Upper lobe of right lung (tissue), 1 donor: ENCODE measurements around the gene OBP2A. TPM values are rescaled to one million over a fixed set of nuclear protein-coding genes. Genes with fewer than 3 reads are reported as not detected.

Experiments
- ATAC-seq: fragments of 200-7000 bp; cut with Tn5 transposase; one replicate; pipeline ENCODE4 v1.9.1; 2020; ENCODE audit warnings: mild to moderate bottlenecking, moderate library complexity
- DNase-seq: peaks from one replicate; pipeline ENCODE4 v3.0.0-alpha.2; 2020
- H3K27ac ChIP-seq: fragments of 200-600 bp; one replicate; pipeline ENCODE4 v1.8.0; 2022
- H3K27me3 ChIP-seq: fragments of 200-600 bp; one replicate; pipeline ENCODE4 v1.8.0; 2022; ENCODE audit warnings: mild to moderate bottlenecking
- H3K36me3 ChIP-seq: fragments of 200-600 bp; one replicate; pipeline ENCODE4 v1.8.0; 2022
- H3K4me1 ChIP-seq: fragments of 200-600 bp; one replicate; pipeline ENCODE4 v1.8.0; 2022
- H3K4me3 ChIP-seq: fragments of 200-600 bp; one replicate; pipeline ENCODE4 v1.8.0; 2022; ENCODE audit warnings: mild to moderate bottlenecking
- H3K9me3 ChIP-seq: fragments of 200-600 bp; one replicate; pipeline ENCODE4 v1.8.0; 2022
- CTCF ChIP-seq: fragments of 200-600 bp; IDR thresholded peaks from one replicate; pipeline ENCODE4 v1.8.0; 2022; ENCODE audit warnings: antibody characterized with exemption
- intact Hi-C: fragments of 100-400 bp; cut with DNase I; formaldehyde crosslinking; loops from one replicate; pipeline ENCODE4 v1.11.0; 2022
- total RNA-seq: library from RNA; stranded (reverse); fragmentation: NEBNext Ultra II Directional; extraction: Animal tissue kit (Norgen Biotek cat#: 25700); gene quantifications from one replicate; pipeline ENCODE4 v1.2.1, GENCODE V29; 2021
- donor health status: DM: no; HTN: yes; CAD: no; lungs with severe emphysema.

The OBP2A gene
- total RNA-seq, 1 donor from 2014 or later, result not detected

- Histone ChIP-seq H3K4me1 (peaks cover 14% of the 10 kb centered on the region), H3K27me3 (no peaks in the 10 kb centered on the region), H3K4me3 (no peak overlapping the region), H3K36me3 (peaks cover 24% of the 10 kb centered on the region), H3K27ac (no peak overlapping the region), H3K9me3 (no peaks in the 10 kb centered on the region)
- intact Hi-C loops, result no loop called here
- TF ChIP-seq CTCF, result peak; percentile 72
- ATAC-seq (peak; percentile 31), DNase-seq (peak; percentile 76)
These were observed 41.4 kb upstream of the OBP2A start for GRCh38 chr9:135504262-135505243.

DNA sequence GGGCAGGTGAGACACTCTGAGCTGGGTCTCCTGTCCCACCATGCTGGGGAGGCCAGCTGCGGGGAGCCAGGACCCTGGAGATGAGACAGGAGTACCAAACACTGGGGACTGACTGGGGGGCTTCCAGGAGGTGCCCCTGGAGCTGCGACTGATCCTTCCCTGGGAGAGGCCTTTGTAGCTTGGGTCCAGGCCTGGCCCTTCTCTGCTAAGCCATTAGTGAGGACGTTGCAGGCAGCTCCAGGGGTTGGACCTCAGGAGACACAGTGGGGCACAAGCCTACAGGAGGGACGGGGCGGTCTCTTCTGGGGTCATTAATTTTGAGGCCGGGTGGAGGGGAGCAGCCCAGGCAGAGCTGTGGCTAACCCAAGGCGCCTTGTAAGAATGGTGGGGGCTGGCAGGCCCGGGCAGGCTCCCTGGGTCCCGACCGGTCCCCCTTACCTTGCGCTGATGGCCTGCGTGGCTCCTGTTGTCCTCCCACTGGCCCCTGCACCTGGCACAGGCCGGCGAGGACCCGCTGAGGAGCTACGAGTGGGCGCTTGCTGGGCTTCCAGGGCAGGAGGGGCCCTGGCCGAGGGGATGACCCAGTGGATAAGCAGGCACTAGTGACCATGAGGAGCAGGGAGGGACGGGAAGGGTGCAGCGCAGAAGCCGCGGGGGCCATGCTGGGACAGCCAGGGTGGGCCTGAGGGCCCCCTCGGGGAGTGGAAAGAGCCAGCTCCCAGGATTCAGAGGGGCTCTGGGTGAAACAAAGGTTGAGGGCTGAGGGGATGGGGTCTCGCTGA lies 40.3 kb upstream of the OBP2A start:
- H3K4me3 ChIP-seq, result no peak overlapping the region
- peaks cover 14% of the 10 kb centered on the region for H3K4me1 ChIP-seq
- no peak for TF ChIP-seq CTCF
- H3K9me3 ChIP-seq, result no peaks in the 10 kb centered on the region
- H3K27me3 ChIP-seq, result no peaks in the 10 kb centered on the region
- no peak overlapping the region for H3K27ac ChIP-seq
- DNase-seq (peak; percentile 59), ATAC-seq (no peak)
- peaks cover 24% of the 10 kb centered on the region for H3K36me3 ChIP-seq
- intact Hi-C loops, result no loop called here

- Histone ChIP-seq H3K4me1 (peaks cover 10% of the 10 kb centered on the region), H3K27ac (no peak overlapping the region), H3K27me3 (no peaks in the 10 kb centered on the region), H3K9me3 (no peaks in the 10 kb centered on the region), H3K36me3 (peaks cover 24% of the 10 kb centered on the region), H3K4me3 (no peak overlapping the region)
- ATAC-seq, result no peak
- no peak for TF ChIP-seq CTCF
- peak; percentile 58 for DNase-seq
- intact Hi-C loops, result no loop called here
These were observed 39.4 kb upstream of the OBP2A start for GRCh38 chr9:135506327-135507103.

- Histone ChIP-seq H3K27me3 (no peaks in the 10 kb centered on the region), H3K4me1 (peaks cover 2% of the 10 kb centered on the region), H3K9me3 (no peaks in the 10 kb centered on the region), H3K4me3 (no peak overlapping the region), H3K27ac (no peak overlapping the region), H3K36me3 (peaks cover 24% of the 10 kb centered on the region)
- intact Hi-C loops, result no loop called here
- peak; percentile 54 for DNase-seq
- TF ChIP-seq CTCF, result no peak
- ATAC-seq, result no peak
These were observed 38.6 kb upstream of the OBP2A start for GRCh38 chr9:135507104-135508035.
